ENCODE results near the gene RHPN2. TPM values are rescaled to one million over a fixed set of nuclear protein-coding genes. Genes with fewer than 3 reads are reported as not detected.

RHPN2 gene
- total and polyA plus RNA-seq, 2 of the 8 experiments (the other 6 are each of a cell fraction or from before 2014, with no cell fraction given), result 22.8 to 31.1 TPM

DNA sequence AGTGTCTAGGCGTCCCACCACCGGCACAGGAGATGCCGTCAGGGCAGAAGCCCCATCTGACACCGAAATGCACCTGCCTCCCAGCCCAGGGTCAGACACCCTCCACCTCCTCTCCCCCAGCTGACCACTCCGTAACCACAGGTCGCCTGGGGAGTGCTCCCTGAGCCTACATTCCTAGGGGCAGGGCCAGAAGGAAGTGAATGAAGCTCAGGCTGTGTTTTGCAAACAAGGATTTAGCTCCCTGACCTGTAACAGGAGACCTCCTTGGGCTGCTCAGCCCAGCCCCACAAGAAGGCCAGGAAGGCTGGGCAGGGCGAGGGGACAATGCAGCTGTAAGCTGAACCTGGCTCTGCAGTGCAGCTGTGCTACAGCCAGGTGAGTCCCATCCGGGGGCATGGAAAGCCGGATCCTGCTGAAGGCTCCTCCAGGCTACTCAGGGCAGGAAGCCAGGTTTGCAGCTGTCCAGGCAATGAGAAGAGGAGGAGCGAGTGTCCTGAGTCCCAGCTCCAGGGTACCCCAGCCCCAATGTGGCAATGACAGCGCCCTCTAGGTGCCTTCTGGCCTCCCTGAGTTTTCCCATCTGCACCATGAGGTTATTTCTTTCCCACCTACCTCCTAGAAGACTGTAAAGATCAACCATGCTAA lies 42.1 kb downstream of the RHPN2 start:
- Histone ChIP-seq H3K9me3 (ENCODE audit: insufficient read depth in 2 of 2, low read depth in 1 of 2, low read length in 1 of 2) (no peaks in the 10 kb centered on the region), H4K91ac (replicated peaks; ENCODE audit: insufficient read length, low read length) (peak overlapping the region; percentile 93), H4K5ac (ENCODE audit: insufficient read length, low read depth, low read length) (peak overlapping the region; percentile 64), H3K23ac (ENCODE audit: insufficient read length) (no peak overlapping the region), H3K4me3 (ENCODE audit: extremely low read depth in 1 of 4, insufficient read depth in 2 of 4, low read depth in 3 of 4, low read length in 4 of 4) (peak overlapping the region in 1 of 4 experiments; percentile 33; a peak in 2 of 8 replicates), H3K14ac (ENCODE audit: insufficient read length) (no peak overlapping the region), H2AK5ac (ENCODE audit: low read depth, low read length) (no peak overlapping the region), H3K23me2 (ENCODE audit: low read depth, low read length) (no peaks in the 10 kb centered on the region; the same call in 1 of the 2 replicates), H2BK20ac (ENCODE audit: low read length) (0 out of 2 replicates have a peak overlapping the region, but pooled peaks have one; percentile 43), H3K9ac (replicated peaks in 1 of 4; ENCODE audit: extremely low read depth in 1 of 4, low read depth in 3 of 4, low read length in 3 of 4) (no peak overlapping the region), H3K4me2 (ENCODE audit: insufficient read depth in 1 of 2, low read depth in 2 of 2, low read length in 2 of 2) (peak overlapping the region; percentile 47 to 66), H3K4ac (replicated peaks; ENCODE audit: insufficient read length, low read depth, low read length) (no peak overlapping the region), H3K79me2 (ENCODE audit: control insufficient read depth in 1 of 2, insufficient read depth in 2 of 2, low read length in 2 of 2) (no peaks in the 10 kb centered on the region), H2BK15ac (ENCODE audit: low read length) (no peak overlapping the region), H3K18ac (ENCODE audit: extremely low read depth, low read length) (peak overlapping the region; percentile 83), H3K79me1 (ENCODE audit: low read depth, low read length) (no peaks in the 10 kb centered on the region), H3K56ac (replicated peaks; ENCODE audit: insufficient read length, low read depth, low read length) (no peak overlapping the region), H3K27ac (ENCODE audit: low read depth, low read length) (peak overlapping the region; percentile 69), H2AFZ (ENCODE audit: low read length) (no peak overlapping the region), H3K36me3 (ENCODE audit: control insufficient read depth in 2 of 4, insufficient read depth in 4 of 4, low read length in 3 of 4) (peaks cover 0 to 14% (median 1%) of the 10 kb centered on the region in 4 experiments; a peak in 3 of 8 replicates), H2BK120ac (replicated peaks; ENCODE audit: low read depth, low read length) (no peak overlapping the region), H2BK12ac (ENCODE audit: low read depth, low read length) (peak overlapping the region; percentile 75; the same call in 1 of the 2 replicates), H4K8ac (ENCODE audit: extremely low read depth, insufficient read depth, low read length) (no peak overlapping the region; the same call in 1 of the 2 replicates), H2BK5ac (ENCODE audit: low read depth, low read length) (peak overlapping the region; percentile 89), H3K27me3 (replicated peaks in 1 of 4; ENCODE audit: control insufficient read depth in 3 of 4, extremely low read depth in 1 of 4, insufficient read depth in 3 of 4, low read length in 3 of 4) (no peaks in the 10 kb centered on the region), H3K4me1 (replicated peaks in 1 of 4; ENCODE audit: control insufficient read depth in 3 of 4, insufficient read depth in 4 of 4, low read length in 3 of 4) (peaks cover 4 to 20% (median 13%) of the 10 kb centered on the region in 4 experiments), H4K20me1 (replicated peaks in 1 of 2; ENCODE audit: control insufficient read depth in 1 of 2, insufficient read depth in 2 of 2, low read length in 2 of 2) (no peaks in the 10 kb centered on the region)
- ChIA-PET POLR2A (ENCODE audit: partially characterized antibody) (interaction anchor here (0.6 to 1.4 kb wide), 4 partner anchors 10 to 101 kb away, joined by 3 to 9 read pairs (median 4); no protein-coding TSS in a partner anchor), CTCF (ENCODE audit: partially characterized antibody) (interaction anchor here (0.6 to 2.6 kb wide), 27 partner anchors 9 to 1121 kb away, joined by 3 to 26 read pairs (median 4); partner anchors contain the start of gene GPATCH1)
- FAIRE-seq (peak; percentile 86), DNase-seq (ENCODE audit: low read depth in 1 of 2, low spot score in 2 of 2) (peak; percentile 63 to 83)
- WGBS, 2 experiments (ENCODE audit: extremely low coverage in 1 of 2, insufficient coverage in 1 of 2, insufficient read length in 1 of 2, insufficient replicate concordance in 2 of 2, low coverage in 1 of 2, low lambda C conversion rate in 2 of 2, missing lambda C conversion rate in 1 of 2), result 8% methylated on average over 11 of the region's 11 CpGs; no CpG with 5 or more reads in 1 of the 2 experiments
- TF ChIP-seq JUND (IDR thresholded peaks at IDR 0.05; ENCODE audit: low read length) (0 out of 2 replicates have a peak, but pooled peaks have one; percentile 19), SAP30 (IDR thresholded peaks at IDR 0.05; ENCODE audit: insufficient read depth, insufficient replicate concordance, low read length) (peak; percentile 36), TAF1 (IDR thresholded peaks at IDR 0.05; ENCODE audit: low read depth, low read length) (peak; percentile 56; the same call in 1 of the 2 replicates), SIN3A (conservative IDR thresholded peaks at IDR 0.05 in 1 of 2, IDR thresholded peaks at IDR 0.05 in 1 of 2; ENCODE audit: low read depth in 1 of 2, low read length in 2 of 2) (peak in 1 of 2 experiments; percentile 70; a peak in 1 of 4 replicates), POLR2A (IDR thresholded peaks at IDR 0.05; ENCODE audit: control extremely low read depth in 1 of 2, low read depth in 2 of 2, low read length in 2 of 2) (peak in 1 of 2 experiments; percentile 38; a peak in 1 of 3 replicates), GABPA (IDR thresholded peaks at IDR 0.05; ENCODE audit: borderline replicate concordance, insufficient read depth, low read length) (peak; percentile 91), SP1 (IDR thresholded peaks at IDR 0.05; ENCODE audit: low read depth, low read length) (peak; percentile 45; the same call in 1 of the 2 replicates), RAD21 (IDR thresholded peaks at IDR 0.05 in 1 of 2, conservative IDR thresholded peaks at IDR 0.05 in 1 of 2; ENCODE audit: low read depth in 2 of 2, low read length in 2 of 2) (peak in 1 of 2 experiments; percentile 30; a peak in 1 of 4 replicates), PHF8 (conservative IDR thresholded peaks at IDR 0.05; ENCODE audit: low read depth, low read length) (no peak), TBP (IDR thresholded peaks at IDR 0.05; ENCODE audit: low read depth, low read length) (peak; percentile 66; the same call in 1 of the 2 replicates)
